Measurements from ENCODE around the gene AKAP8L.

AKAP8L gene

GRCh38 chr19:15418579-15419412 lies at the start of gene AKAP8L:
TSS of gene AKAP8L (minus strand) at chr19:15418988. CDS start at chr19:15418923, 65 bp downstream.
- H3K9ac ChIP-seq (ENCODE audit: low read length) = peak within 1 kb of the TSS; percentile 81
- H3K4me3 ChIP-seq (ENCODE audit: low read length) = peak within 1 kb of the TSS; percentile 97
- H3K27me3 ChIP-seq (ENCODE audit: control insufficient read depth, insufficient read depth, low read length) = no peaks in the 10 kb centered on the region
- H3K27ac ChIP-seq (ENCODE audit: low read depth, low read length) = peak within 1 kb of the TSS; percentile 76
- peaks cover 12% of the 10 kb centered on the region for H3K36me3 ChIP-seq (ENCODE audit: control insufficient read depth, insufficient read depth, low read length)
- H3K4me1 ChIP-seq (ENCODE audit: control insufficient read depth, insufficient read depth, low read length) = peaks cover 15% of the 10 kb centered on the region

GRCh38 chr19:15467734-15468214 lies 49.0 kb upstream of the AKAP8L start:
- Histone ChIP-seq H3K36me3 (ENCODE audit: control insufficient read depth, insufficient read depth, low read length) (no peaks in the 10 kb centered on the region), H3K27me3 (ENCODE audit: control insufficient read depth, insufficient read depth, low read length) (peaks cover 10% of the 10 kb centered on the region), H3K27ac (ENCODE audit: low read depth, low read length) (no peak overlapping the region), H3K4me3 (ENCODE audit: low read length) (no peak overlapping the region), H3K9ac (ENCODE audit: low read length) (no peak overlapping the region), H3K4me1 (ENCODE audit: control insufficient read depth, insufficient read depth, low read length) (no peaks in the 10 kb centered on the region)

GRCh38 chr19:15466851-15467733 lies 48.3 kb upstream of the AKAP8L start:
- H3K4me1 ChIP-seq (ENCODE audit: control insufficient read depth, insufficient read depth, low read length) = no peaks in the 10 kb centered on the region

GRCh38 chr19:15464394-15465385 lies 45.9 kb upstream of the AKAP8L start, which contains the start of gene RASAL3:
TSS of gene RASAL3 (minus strand) at chr19:15464544. CDS start at chr19:15464358, 186 bp downstream.
- Histone ChIP-seq H3K4me3 (ENCODE audit: low read length) (peak within 1 kb of the TSS; percentile 52), H3K27me3 (ENCODE audit: control insufficient read depth, insufficient read depth, low read length) (peaks cover 7% of the 10 kb centered on the region), H3K4me1 (ENCODE audit: control insufficient read depth, insufficient read depth, low read length) (no peaks in the 10 kb centered on the region), H3K36me3 (ENCODE audit: control insufficient read depth, insufficient read depth, low read length) (no peaks in the 10 kb centered on the region), H3K9ac (ENCODE audit: low read length) (no peak within 1 kb of the TSS), H3K27ac (ENCODE audit: low read depth, low read length) (no peak within 1 kb of the TSS)

More at GRCh38 chr19:15466851-15467733, 48.3 kb upstream of the AKAP8L start:
- Histone ChIP-seq H3K9ac (ENCODE audit: low read length) (no peak overlapping the region), H3K27ac (ENCODE audit: low read depth, low read length) (no peak overlapping the region), H3K36me3 (ENCODE audit: control insufficient read depth, insufficient read depth, low read length) (no peaks in the 10 kb centered on the region), H3K4me3 (ENCODE audit: low read length) (no peak overlapping the region), H3K27me3 (ENCODE audit: control insufficient read depth, insufficient read depth, low read length) (peaks cover 10% of the 10 kb centered on the region)

GRCh38 chr19:15463861-15464371 lies 45.1 kb upstream of the AKAP8L start:
- Histone ChIP-seq H3K9ac (ENCODE audit: low read length) (no peak overlapping the region), H3K4me3 (ENCODE audit: low read length) (peak overlapping the region; percentile 52), H3K27me3 (ENCODE audit: control insufficient read depth, insufficient read depth, low read length) (no peaks in the 10 kb centered on the region), H3K27ac (ENCODE audit: low read depth, low read length) (no peak overlapping the region), H3K4me1 (ENCODE audit: control insufficient read depth, insufficient read depth, low read length) (no peaks in the 10 kb centered on the region), H3K36me3 (ENCODE audit: control insufficient read depth, insufficient read depth, low read length) (no peaks in the 10 kb centered on the region)

GRCh38 chr19:15461694-15462093 lies 42.9 kb upstream of the AKAP8L start:
- no peaks in the 10 kb centered on the region for H3K4me1 ChIP-seq (ENCODE audit: control insufficient read depth, insufficient read depth, low read length)
- H3K4me3 ChIP-seq (ENCODE audit: low read length) = no peak overlapping the region
- H3K27me3 ChIP-seq (ENCODE audit: control insufficient read depth, insufficient read depth, low read length) = peaks cover under 1% of the 10 kb centered on the region
- H3K36me3 ChIP-seq (ENCODE audit: control insufficient read depth, insufficient read depth, low read length) = no peaks in the 10 kb centered on the region
- no peak overlapping the region for H3K27ac ChIP-seq (ENCODE audit: low read depth, low read length)
- no peak overlapping the region for H3K9ac ChIP-seq (ENCODE audit: low read length)

GRCh38 chr19:15457701-15458484 lies 39.1 kb upstream of the AKAP8L start:
- Histone ChIP-seq H3K9ac (ENCODE audit: low read length) (no peak overlapping the region), H3K27me3 (ENCODE audit: control insufficient read depth, insufficient read depth, low read length) (peaks cover 7% of the 10 kb centered on the region), H3K4me1 (ENCODE audit: control insufficient read depth, insufficient read depth, low read length) (peaks cover 3% of the 10 kb centered on the region), H3K36me3 (ENCODE audit: control insufficient read depth, insufficient read depth, low read length) (no peaks in the 10 kb centered on the region), H3K4me3 (ENCODE audit: low read length) (no peak overlapping the region), H3K27ac (ENCODE audit: low read depth, low read length) (no peak overlapping the region)

- Histone ChIP-seq H3K9ac (ENCODE audit: low read length) (no peak overlapping the region), H3K36me3 (ENCODE audit: control insufficient read depth, insufficient read depth, low read length) (no peaks in the 10 kb centered on the region), H3K4me3 (ENCODE audit: low read length) (no peak overlapping the region), H3K4me1 (ENCODE audit: control insufficient read depth, insufficient read depth, low read length) (peaks cover 7% of the 10 kb centered on the region), H3K27me3 (ENCODE audit: control insufficient read depth, insufficient read depth, low read length) (peaks cover 7% of the 10 kb centered on the region), H3K27ac (ENCODE audit: low read depth, low read length) (no peak overlapping the region)
Measured at GRCh38 chr19:15456871-15457700, 38.3 kb upstream of the AKAP8L start.

- H3K4me1 ChIP-seq (ENCODE audit: control insufficient read depth, insufficient read depth, low read length) = peaks cover 7% of the 10 kb centered on the region
- H3K36me3 ChIP-seq (ENCODE audit: control insufficient read depth, insufficient read depth, low read length) = no peaks in the 10 kb centered on the region
- no peak overlapping the region for H3K27ac ChIP-seq (ENCODE audit: low read depth, low read length)
- no peak overlapping the region for H3K4me3 ChIP-seq (ENCODE audit: low read length)
- H3K9ac ChIP-seq (ENCODE audit: low read length) = no peak overlapping the region
- H3K27me3 ChIP-seq (ENCODE audit: control insufficient read depth, insufficient read depth, low read length) = peaks cover 7% of the 10 kb centered on the region
Measured at GRCh38 chr19:15456441-15456840, 37.7 kb upstream of the AKAP8L start.

GRCh38 chr19:15455996-15456395 lies 37.2 kb upstream of the AKAP8L start:
- H3K4me3 ChIP-seq (ENCODE audit: low read length) = no peak overlapping the region
- peaks cover 7% of the 10 kb centered on the region for H3K27me3 ChIP-seq (ENCODE audit: control insufficient read depth, insufficient read depth, low read length)
- H3K27ac ChIP-seq (ENCODE audit: low read depth, low read length) = no peak overlapping the region
- no peak overlapping the region for H3K9ac ChIP-seq (ENCODE audit: low read length)
- no peaks in the 10 kb centered on the region for H3K36me3 ChIP-seq (ENCODE audit: control insufficient read depth, insufficient read depth, low read length)
- peaks cover 7% of the 10 kb centered on the region for H3K4me1 ChIP-seq (ENCODE audit: control insufficient read depth, insufficient read depth, low read length)
